ENCODE data around the gene PADI1.
"Not testable (repeated sequence)": the region's sequence is repeated elsewhere in the genome, so short reads cannot be mapped to it uniquely, and the experiment has no call there.

The PADI1 gene

GRCh38 chr1:17218939-17219338 lies 14.0 kb downstream of the PADI1 start:
- DNase-seq = no peak

- no peak for DNase-seq
Measured at GRCh38 chr1:17220287-17220686, 15.4 kb downstream of the PADI1 start.

GRCh38 chr1:17222557-17222956 lies 17.6 kb downstream of the PADI1 start:
- no peak for DNase-seq

GRCh38 chr1:17224434-17224833 lies 19.5 kb downstream of the PADI1 start:
- DNase-seq = no peak

GRCh38 chr1:17225140-17225539 lies 20.2 kb downstream of the PADI1 start:
- no peak for DNase-seq

- no peak for DNase-seq
Measured at GRCh38 chr1:17227358-17227915, 22.5 kb downstream of the PADI1 start.

GRCh38 chr1:17228619-17229018 lies 23.7 kb downstream of the PADI1 start:
- DNase-seq = no peak

GRCh38 chr1:17229379-17229778 lies 24.5 kb downstream of the PADI1 start:
- DNase-seq = no peak

- DNase-seq = no peak
Measured at GRCh38 chr1:17230106-17230505, 25.2 kb downstream of the PADI1 start.

GRCh38 chr1:17230671-17231310 lies 25.9 kb downstream of the PADI1 start:
- DNase-seq = no peak

GRCh38 chr1:17232759-17233661 lies 28.1 kb downstream of the PADI1 start:
- no peak for DNase-seq

GRCh38 chr1:17233675-17234320 lies 28.9 kb downstream of the PADI1 start:
- no peak for DNase-seq

- no peak for DNase-seq
Measured at GRCh38 chr1:17234405-17234804, 29.5 kb downstream of the PADI1 start.

GRCh38 chr1:17235135-17235885 lies 30.4 kb downstream of the PADI1 start:
- DNase-seq = no peak

GRCh38 chr1:17236779-17237560 lies 32.0 kb downstream of the PADI1 start:
- DNase-seq = no peak

- DNase-seq = no peak
Measured at GRCh38 chr1:17237561-17237903, 32.6 kb downstream of the PADI1 start.

- DNase-seq = no peak
Measured at GRCh38 chr1:17239420-17239819, 34.5 kb downstream of the PADI1 start.

- DNase-seq = not testable (repeated sequence)
Measured at GRCh38 chr1:17241011-17241779, 36.3 kb downstream of the PADI1 start.

GRCh38 chr1:17241780-17242074 lies 36.8 kb downstream of the PADI1 start:
- not testable (repeated sequence) for DNase-seq

GRCh38 chr1:17243274-17243673 lies 38.3 kb downstream of the PADI1 start:
- no peak for DNase-seq
